K562 (cell line): ENCODE measurements around the gene PRKACA. TPM values are rescaled to one million over a fixed set of nuclear protein-coding genes. Genes with fewer than 3 reads are reported as not detected.
A peak's percentile ranks its signal among the peaks of the same experiment; 100 is the strongest.

ENCODE experiments used
- CBX1 ChIP-seq: sonication (generic); IDR thresholded peaks from 2 replicates; pipeline ENCODE4 v1.6.1; 2016; ENCODE audit warnings: antibody characterized with exemption, low read depth, mild to moderate bottlenecking
- CHAMP1 ChIP-seq: fragments of 450-650 bp; IDR thresholded peaks from 2 replicates; pipeline ENCODE4 v1.6.1; 2016; ENCODE audit warnings: mild to moderate bottlenecking
- FOSL1 ChIP-seq: fragments of 200-800 bp; sonication (Bioruptor generic); conservative IDR thresholded peaks from 2 replicates; pipeline ENCODE4 v1.6.1; 2016; ENCODE audit warnings: missing genetic modification characterization, missing compliant biosample characterization
- IRF2 ChIP-seq: sonication (generic); formaldehyde crosslinking; IDR thresholded peaks from 2 replicates; pipeline ENCODE4 v1.8.1; 2022; ENCODE audit warnings: mild to moderate bottlenecking, missing genetic modification reagents
- KAT8 ChIP-seq: fragments of 450-650 bp; IDR thresholded peaks from 2 replicates; pipeline ENCODE4 v1.6.1; 2016; ENCODE audit warnings: low read depth, mild to moderate bottlenecking
- MAFG ChIP-seq: fragments of 450-650 bp; conservative IDR thresholded peaks from 2 replicates; pipeline ENCODE4 v1.6.1; 2016; ENCODE audit warnings: missing genetic modification characterization, missing compliant biosample characterization
- MEIS2 ChIP-seq: fragments of 450-650 bp; IDR thresholded peaks from 2 replicates; pipeline ENCODE4 v1.6.1; 2014; ENCODE audit warnings: mild to moderate bottlenecking; ENCODE audit not compliant: partially characterized antibody
- NFIC ChIP-seq: fragments of 450-650 bp; IDR thresholded peaks from 2 replicates; pipeline ENCODE4 v1.6.1; 2017; ENCODE audit warnings: mild to moderate bottlenecking, inconsistent platforms
- POLR2B ChIP-seq: fragments of 450-650 bp; IDR thresholded peaks from 2 replicates; pipeline ENCODE4 v1.6.1; 2018; ENCODE audit warnings: low read depth; ENCODE audit not compliant: partially characterized antibody
- PPARD ChIP-seq: fragments of 250-450 bp; sonication (Bioruptor Pico); IDR thresholded peaks from 2 replicates; pipeline ENCODE4 v1.8.0; 2022; ENCODE audit warnings: inconsistent platforms, mild to moderate bottlenecking, moderate library complexity
- PRPF4 ChIP-seq: fragments of 200-400 bp; formaldehyde crosslinking; IDR thresholded peaks from one replicate; pipeline ENCODE4 v1.6.1; 2017; ENCODE audit warnings: low read length, low read depth, mild to moderate bottlenecking; ENCODE audit not compliant: insufficient read depth, poor library complexity, severe bottlenecking
- SIRT6 ChIP-seq: IDR thresholded peaks from one replicate; pipeline ENCODE4 v1.6.1; 2012; ENCODE audit warnings: low read depth, mild to moderate bottlenecking, control low read depth, inconsistent platforms, low read length, moderate library complexity
- TSC22D4 ChIP-seq: fragments of 450-650 bp; IDR thresholded peaks from 2 replicates; pipeline ENCODE4 v1.6.1; 2016; ENCODE audit warnings: missing genetic modification characterization, missing biosample characterization, control low read depth
- ZBTB2 ChIP-seq: fragments of 450-650 bp; IDR thresholded peaks from 2 replicates; pipeline ENCODE4 v1.6.1; 2016; ENCODE audit warnings: antibody characterized with exemption
- ZBTB49 ChIP-seq: sonication (generic); formaldehyde crosslinking; IDR thresholded peaks from 2 replicates; pipeline ENCODE4 v1.8.0; 2022; ENCODE audit warnings: missing genetic modification reagents, mild to moderate bottlenecking, borderline replicate concordance
- ZFX ChIP-seq: sonication (generic); formaldehyde crosslinking; IDR thresholded peaks from 2 replicates; pipeline ENCODE4 v1.8.0; 2022; ENCODE audit warnings: mild to moderate bottlenecking, missing genetic modification reagents, moderate library complexity
- ZKSCAN1 ChIP-seq: fragments of 150-350 bp; IDR thresholded peaks from 2 replicates; pipeline ENCODE4 v1.6.1; 2016; ENCODE audit warnings: low read depth, low read length
- ZKSCAN8 ChIP-seq: fragments of 200-800 bp; sonication (Bioruptor generic); IDR thresholded peaks from 2 replicates; pipeline ENCODE4 v1.6.1; 2016; ENCODE audit warnings: missing genetic modification characterization, missing compliant biosample characterization
- ZNF143 ChIP-seq: sonication (generic); formaldehyde crosslinking; IDR thresholded peaks from 2 replicates; pipeline ENCODE4 v1.9.0; 2022; ENCODE audit warnings: mild to moderate bottlenecking, missing genetic modification reagents
- ZNF217 ChIP-seq: sonication (generic); formaldehyde crosslinking; IDR thresholded peaks from 2 replicates; pipeline ENCODE4 v1.8.0; 2022; ENCODE audit warnings: mild to moderate bottlenecking, missing genetic modification reagents
- ZNF232 ChIP-seq: sonication (generic); formaldehyde crosslinking; IDR thresholded peaks from 2 replicates; pipeline ENCODE4 v1.8.0; 2022; ENCODE audit warnings: mild to moderate bottlenecking, missing genetic modification reagents
- ZNF699 ChIP-seq: fragments of 250-450 bp; sonication (Bioruptor Pico); IDR thresholded peaks from 2 replicates; pipeline ENCODE4 v1.8.0; 2021; ENCODE audit warnings: mild to moderate bottlenecking, moderate library complexity; ENCODE audit not compliant: insufficient replicate concordance
- polyA plus RNA-seq, 8 experiments: library from polyadenylated mRNA; depleted of rRNA in 4 of 8; stranded (reverse) in 5 of 8; unstranded in 3 of 8; fragments of >200 nt; fragmentation: Nextera tagmentation in 2 of 8; fragmentation: Illumina TruSeq in 1 of 8; extraction: Ambion mirVana in 2 of 8; extraction: Trizol in 1 of 8; gene quantifications; 2 replicates each; pipeline versions ENCODE4 v1.2.1 to v1.2.3, GENCODE V29; 2011 to 2014; ENCODE audit warnings: inconsistent platforms in 1 of 8, missing spikeins in 1 of 8
- total RNA-seq, 7 experiments: library from RNA; depleted of rRNA in 6 of 7; stranded (reverse); fragments of >200 nt in 6 of 7; fragmentation: Illumina TruSeq in 2 of 7; extraction: Trizol in 2 of 7; gene quantifications; 2 replicates each; pipeline versions ENCODE4 v1.2.1 to v1.2.3, GENCODE V29; 2011 to 2021; ENCODE audit warnings: low replicate concordance in 1 of 7

The PRKACA gene
- total and polyA plus RNA-seq, 9 of the 15 experiments (the other 6 are each of a cell fraction or from before 2014, with no cell fraction given): 1.2 to 63.1 (median 13.0) TPM

- no peak; the same call in 1 of the 2 replicates for TF ChIP-seq CHAMP1
- TF ChIP-seq ZBTB2: 0 out of 2 replicates have a peak, but pooled peaks have one; percentile 34
- TF ChIP-seq TSC22D4 (tag): no peak
- peak; percentile 89 for TF ChIP-seq FOSL1 (tag)
- no peak for TF ChIP-seq MAFG
- TF ChIP-seq MEIS2: peak; percentile 89
- TF ChIP-seq KAT8: no peak
- TF ChIP-seq ZFX (CRISPR knock-in tag): no peak
- no peak for TF ChIP-seq SIRT6
- no peak for TF ChIP-seq IRF2
- TF ChIP-seq NFIC: peak; percentile 81
- TF ChIP-seq ZNF143: no peak
- no peak for TF ChIP-seq POLR2B
- no peak for TF ChIP-seq ZKSCAN1
- no peak for TF ChIP-seq ZNF217 (CRISPR knock-in tag)
- no peak for TF ChIP-seq ZNF699 (CRISPR knock-in tag)
- TF ChIP-seq PPARD: no peak
- no peak for TF ChIP-seq CBX1
- TF ChIP-seq ZKSCAN8 (CRISPR knock-in tag): peak; percentile 83
- TF ChIP-seq ZNF232 (CRISPR knock-in tag): no peak
- no peak for TF ChIP-seq PRPF4
- no peak for TF ChIP-seq ZBTB49 (CRISPR knock-in tag)
These were observed 25.0 kb upstream of the PRKACA start (continued) for GRCh38 chr19:14142262-14143190.
